BLaER1 treated with 17β-estradiol and CSF1 and Interleukin-3, amounts not matched to agents 10 nM and 100 nM (cell line): ENCODE measurements around the gene PTPRM.
A peak's percentile ranks its signal among the peaks of the same experiment; 100 is the strongest.

Source experiments
- H3K27ac ChIP-seq, 11 experiments: shearing (Covaris generic); formaldehyde crosslinking; 2 replicates each; pipeline ENCODE4 v1.8.1; 2022
- H3K27me3 ChIP-seq, 11 experiments: shearing (Covaris generic); formaldehyde crosslinking; 2 replicates each; pipeline ENCODE4 v1.8.1; 2022
- H3K36me3 ChIP-seq, 11 experiments: shearing (Covaris generic); formaldehyde crosslinking; 2 replicates each; pipeline ENCODE4 v1.8.1; 2022
- H3K4me1 ChIP-seq, 10 experiments: shearing (Covaris generic); formaldehyde crosslinking; 2 replicates each; pipeline ENCODE4 v1.8.1; 2022
- H3K4me2 ChIP-seq, 11 experiments: shearing (Covaris generic); formaldehyde crosslinking; 2 replicates each; pipeline ENCODE4 v1.8.1; 2022
- H3K4me3 ChIP-seq, 10 experiments: shearing (Covaris generic); formaldehyde crosslinking; 2 replicates each; pipeline ENCODE4 v1.8.1; 2022
- H3K9ac ChIP-seq, 11 experiments: shearing (Covaris generic); formaldehyde crosslinking; 2 replicates each; pipeline ENCODE4 v1.8.1; 2022
- H3K9me3 ChIP-seq, 11 experiments: shearing (Covaris generic); formaldehyde crosslinking; replicated peaks in 1 of 11; 2 replicates each; pipeline ENCODE4 v1.8.1; 2022
- H4K20me1 ChIP-seq, 11 experiments: shearing (Covaris generic); formaldehyde crosslinking; 2 replicates each; pipeline ENCODE4 v1.8.1; 2022
- Cebpa-rat ChIP-seq, 11 experiments: shearing (Covaris generic); IDR thresholded peaks; 2 replicates each; pipeline ENCODE4 v1.8.1; 2022

PTPRM gene

GRCh38 chr18:7876354-7877104 is 309.4 kb downstream of the PTPRM start:
- TF ChIP-seq Cebpa-rat (IDR thresholded peaks at IDR 0.05): no peak
- no peaks in the 10 kb centered on the region for H3K36me3 ChIP-seq

GRCh38 chr18:7877609-7878008 is 310.5 kb downstream of the PTPRM start:
- no peak overlapping the region for H3K27ac ChIP-seq

More at GRCh38 chr18:7876354-7877104, 309.4 kb downstream of the PTPRM start:
- no peak overlapping the region for H3K4me3 ChIP-seq
- H3K27me3 ChIP-seq: no peaks in the 10 kb centered on the region
- H3K4me1 ChIP-seq: no peaks in the 10 kb centered on the region
- no peaks in the 10 kb centered on the region for H4K20me1 ChIP-seq
- H3K27ac ChIP-seq: no peak overlapping the region
- H3K9ac ChIP-seq: no peak overlapping the region
- H3K4me2 ChIP-seq: no peak overlapping the region
- H3K9me3 ChIP-seq: no peaks in the 10 kb centered on the region; a peak in 2 of 22 replicates

GRCh38 chr18:7878265-7879211 is 311.4 kb downstream of the PTPRM start:
- no peak for TF ChIP-seq Cebpa-rat (IDR thresholded peaks at IDR 0.05)
- Histone ChIP-seq H3K36me3 (no peaks in the 10 kb centered on the region), H3K4me2 (no peak overlapping the region), H3K9ac (no peak overlapping the region), H3K27ac (no peak overlapping the region), H4K20me1 (no peaks in the 10 kb centered on the region), H3K27me3 (no peaks in the 10 kb centered on the region), H3K9me3 (no peaks in the 10 kb centered on the region; a peak in 2 of 22 replicates), H3K4me1 (no peaks in the 10 kb centered on the region), H3K4me3 (no peak overlapping the region)

More at GRCh38 chr18:7877609-7878008, 310.5 kb downstream of the PTPRM start:
- Histone ChIP-seq H4K20me1 (no peaks in the 10 kb centered on the region), H3K36me3 (no peaks in the 10 kb centered on the region), H3K4me2 (no peak overlapping the region), H3K27me3 (no peaks in the 10 kb centered on the region), H3K4me3 (no peak overlapping the region), H3K4me1 (no peaks in the 10 kb centered on the region), H3K9ac (no peak overlapping the region), H3K9me3 (no peaks in the 10 kb centered on the region; a peak in 2 of 22 replicates)
- TF ChIP-seq Cebpa-rat (IDR thresholded peaks at IDR 0.05): no peak

- Histone ChIP-seq H3K27me3 (no peaks in the 10 kb centered on the region), H3K4me1 (no peaks in the 10 kb centered on the region), H4K20me1 (no peaks in the 10 kb centered on the region), H3K27ac (no peak overlapping the region), H3K9ac (no peak overlapping the region), H3K36me3 (no peaks in the 10 kb centered on the region), H3K9me3 (no peaks in the 10 kb centered on the region; a peak in 2 of 22 replicates), H3K4me3 (no peak overlapping the region), H3K4me2 (no peak overlapping the region)
- TF ChIP-seq Cebpa-rat (IDR thresholded peaks at IDR 0.05): no peak
These were observed 312.6 kb downstream of the PTPRM start for GRCh38 chr18:7879717-7880116.

GRCh38 chr18:7885865-7886264 is 318.7 kb downstream of the PTPRM start:
- Histone ChIP-seq H3K27ac (no peak overlapping the region), H3K36me3 (no peaks in the 10 kb centered on the region), H3K4me1 (peaks cover 0 to 11% (median 2%) of the 10 kb centered on the region in 10 experiments; a peak in 5 of 20 replicates), H3K27me3 (no peaks in the 10 kb centered on the region), H3K4me3 (no peak overlapping the region), H3K4me2 (peak overlapping the region in 6 of 11 experiments; percentile 3 to 43 (median 17); a peak in 6 of 22 replicates), H3K9me3 (no peaks in the 10 kb centered on the region), H3K9ac (no peak overlapping the region), H4K20me1 (no peaks in the 10 kb centered on the region)
- TF ChIP-seq Cebpa-rat (IDR thresholded peaks at IDR 0.05): no peak

- no peaks in the 10 kb centered on the region for H3K36me3 ChIP-seq
- H4K20me1 ChIP-seq: no peaks in the 10 kb centered on the region
- no peaks in the 10 kb centered on the region for H3K27me3 ChIP-seq
- no peak for TF ChIP-seq Cebpa-rat (IDR thresholded peaks at IDR 0.05)
- no peak overlapping the region for H3K27ac ChIP-seq
- peak overlapping the region in 3 of 11 experiments; percentile 3 to 43 (median 24); a peak in 3 of 22 replicates for H3K4me2 ChIP-seq
- H3K4me3 ChIP-seq: no peak overlapping the region
- H3K4me1 ChIP-seq: peaks cover 0 to 11% (median 2%) of the 10 kb centered on the region in 10 experiments; a peak in 5 of 20 replicates
- no peak overlapping the region for H3K9ac ChIP-seq
- H3K9me3 ChIP-seq: no peaks in the 10 kb centered on the region
These were observed 319.3 kb downstream of the PTPRM start for GRCh38 chr18:7886436-7886835.

GRCh38 chr18:7889515-7889914 is 322.4 kb downstream of the PTPRM start:
- Histone ChIP-seq H3K9me3 (no peaks in the 10 kb centered on the region), H3K4me2 (no peak overlapping the region), H3K9ac (no peak overlapping the region), H3K4me3 (no peak overlapping the region), H3K4me1 (peaks cover 0 to 11% (median 2%) of the 10 kb centered on the region in 10 experiments; a peak in 5 of 20 replicates), H3K27me3 (no peaks in the 10 kb centered on the region), H3K36me3 (no peaks in the 10 kb centered on the region), H3K27ac (no peak overlapping the region), H4K20me1 (no peaks in the 10 kb centered on the region)
- no peak for TF ChIP-seq Cebpa-rat (IDR thresholded peaks at IDR 0.05)

- TF ChIP-seq Cebpa-rat (IDR thresholded peaks at IDR 0.05): no peak
- H3K27me3 ChIP-seq: no peaks in the 10 kb centered on the region
- H3K4me3 ChIP-seq: no peak overlapping the region
- H3K9me3 ChIP-seq: no peaks in the 10 kb centered on the region
- no peak overlapping the region for H3K9ac ChIP-seq
- no peaks in the 10 kb centered on the region for H3K36me3 ChIP-seq
- H3K4me1 ChIP-seq: peaks cover 0 to 11% (median 2%) of the 10 kb centered on the region in 10 experiments; a peak in 5 of 20 replicates
- H3K4me2 ChIP-seq: no peak overlapping the region
- H3K27ac ChIP-seq: no peak overlapping the region
- H4K20me1 ChIP-seq: no peaks in the 10 kb centered on the region; a peak in 1 of 22 replicates
These were observed 323.0 kb downstream of the PTPRM start for GRCh38 chr18:7890075-7890474.

- TF ChIP-seq Cebpa-rat (IDR thresholded peaks at IDR 0.05): no peak
- H3K36me3 ChIP-seq: no peaks in the 10 kb centered on the region
- no peak overlapping the region for H3K27ac ChIP-seq
- H3K4me1 ChIP-seq: no peaks in the 10 kb centered on the region
- H3K27me3 ChIP-seq: no peaks in the 10 kb centered on the region
- H3K9me3 ChIP-seq: no peaks in the 10 kb centered on the region
- no peak overlapping the region for H3K9ac ChIP-seq
- no peak overlapping the region for H3K4me3 ChIP-seq
- H3K4me2 ChIP-seq: no peak overlapping the region
- H4K20me1 ChIP-seq: no peaks in the 10 kb centered on the region; a peak in 1 of 22 replicates
These were observed 325.4 kb downstream of the PTPRM start for GRCh38 chr18:7892556-7892955.
